Effector CD8-positive, alpha-beta T cell (primary cell): ENCODE measurements around the gene ZNF582.

Experiments used
- DNase-seq: peaks from one replicate; lab custom pipeline; 2025; lab: John Stamatoyannopoulos, UW
- total RNA-seq, 4 experiments: gene quantifications; one replicate each; lab custom pipeline; 2026; lab: John Stamatoyannopoulos, UW

Gene ZNF582
- total RNA-seq = 9.2 to 13.0 (median 10.0) reads per million in 4 experiments

DNA sequence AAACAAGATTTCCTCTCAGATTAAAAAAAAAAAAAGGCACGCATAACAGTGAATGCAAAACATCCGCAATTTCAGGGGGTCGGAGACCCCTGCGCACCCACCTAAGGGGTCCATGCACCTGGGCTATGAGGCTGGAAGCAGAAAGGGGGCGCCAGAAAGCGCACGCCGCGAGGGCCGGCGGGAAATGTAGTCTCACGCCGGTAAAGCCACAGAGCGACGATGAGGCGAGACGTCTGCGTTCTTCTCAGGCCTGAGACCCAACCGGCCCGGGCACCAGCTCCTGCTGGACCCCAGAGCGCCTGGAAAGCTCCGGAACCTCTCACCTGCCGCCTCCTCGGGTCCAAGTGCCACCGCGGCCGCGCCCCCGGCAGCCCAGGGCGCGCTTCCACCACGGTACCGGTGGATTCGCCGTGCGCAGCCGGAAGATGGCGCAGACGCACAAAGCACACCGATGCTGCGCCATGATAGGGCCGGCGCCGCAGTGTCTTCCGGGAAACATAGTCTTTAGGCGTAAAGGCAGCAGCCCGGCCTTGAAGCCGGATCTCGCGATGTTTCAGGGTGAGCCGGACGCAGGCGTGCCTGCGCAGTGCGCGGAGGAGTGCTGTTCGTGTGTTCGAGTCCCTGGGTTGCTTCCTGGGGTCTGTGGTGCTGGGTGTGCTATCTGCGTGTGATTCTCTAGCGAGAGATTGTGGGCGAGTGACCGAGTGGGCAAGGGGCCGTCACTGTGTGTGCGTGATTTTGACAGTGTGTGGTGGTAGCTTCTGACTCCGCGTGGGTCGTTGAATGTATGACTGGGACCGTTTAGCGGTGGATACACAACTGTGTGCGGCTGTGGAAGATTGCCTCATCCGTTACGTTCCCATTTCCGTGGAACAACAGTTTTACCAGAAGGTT is at the start of gene ZNF582:
Gene ZNF582 (minus strand): TSS at position 416 of the 894 bp plus-strand sequence. CDS start 1,782 bp downstream, outside the sequence.
- DNase-seq = peak; percentile 85

DNA sequence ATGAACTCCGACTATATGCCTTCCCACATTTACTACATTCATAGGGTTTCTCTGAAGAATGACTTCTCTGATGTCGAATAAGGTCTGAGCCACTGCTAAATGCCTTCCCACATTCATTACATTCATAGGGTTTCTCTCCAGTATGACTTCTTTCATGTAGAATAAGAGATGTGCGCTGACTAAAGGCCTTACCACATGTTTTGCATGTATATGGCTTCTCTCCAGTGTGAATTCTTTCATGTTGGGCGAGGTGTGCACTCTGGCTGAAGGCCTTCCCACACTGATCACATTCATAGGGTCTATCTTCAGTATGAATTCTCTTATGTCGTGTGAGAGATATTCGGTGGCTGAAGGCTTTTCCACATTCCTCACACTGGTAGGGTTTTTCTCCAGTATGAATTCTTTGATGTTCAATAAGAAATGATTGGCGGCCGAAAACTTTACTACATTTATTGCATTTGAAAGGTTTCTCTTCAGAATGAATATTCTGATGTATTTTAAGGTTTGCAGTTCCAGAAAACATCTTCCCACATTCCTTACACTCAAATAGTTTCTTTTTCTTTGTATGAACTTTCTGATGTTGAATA is 48.0 kb upstream of the ZNF582 start:
- DNase-seq = no peak

DNA sequence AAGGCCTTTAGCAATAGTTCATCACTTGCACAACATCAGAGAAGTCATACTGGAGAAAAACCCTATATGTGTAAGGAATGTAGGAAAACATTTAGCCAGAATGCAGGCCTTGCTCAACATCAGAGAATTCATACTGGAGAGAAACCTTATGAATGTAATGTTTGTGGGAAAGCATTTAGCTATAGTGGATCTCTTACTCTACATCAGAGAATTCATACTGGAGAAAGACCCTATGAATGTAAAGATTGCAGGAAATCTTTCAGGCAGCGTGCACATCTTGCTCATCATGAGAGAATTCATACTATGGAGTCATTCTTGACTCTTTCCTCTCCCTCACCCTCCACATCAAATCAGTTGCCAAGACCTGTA is 30.6 kb upstream of the ZNF582 start:
- DNase-seq = no peak

DNA sequence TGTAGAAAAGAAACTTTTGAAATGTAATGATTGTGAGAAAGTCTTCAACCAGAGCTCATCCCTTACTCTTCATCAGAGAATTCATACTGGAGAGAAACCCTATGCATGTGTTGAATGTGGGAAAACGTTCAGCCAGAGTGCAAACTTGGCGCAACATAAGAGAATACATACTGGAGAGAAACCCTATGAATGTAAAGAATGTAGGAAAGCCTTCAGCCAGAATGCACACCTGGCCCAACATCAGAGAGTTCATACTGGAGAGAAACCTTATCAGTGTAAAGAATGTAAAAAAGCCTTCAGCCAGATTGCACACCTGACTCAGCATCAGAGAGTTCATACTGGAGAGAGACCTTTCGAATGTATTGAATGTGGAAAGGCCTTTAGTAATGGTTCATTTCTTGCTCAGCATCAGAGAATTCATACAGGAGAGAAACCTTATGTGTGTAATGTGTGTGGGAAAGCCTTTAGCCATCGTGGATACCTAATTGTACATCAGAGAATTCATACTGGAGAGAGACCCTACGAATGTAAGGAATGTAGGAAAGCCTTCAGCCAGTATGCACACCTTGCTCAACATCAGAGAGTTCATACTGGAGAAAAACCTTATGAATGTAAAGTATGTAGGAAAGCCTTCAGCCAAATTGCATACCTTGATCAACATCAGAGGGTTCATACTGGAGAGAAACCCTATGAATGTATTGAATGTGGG is 30.1 kb upstream of the ZNF582 start:
- no peak for DNase-seq

DNA sequence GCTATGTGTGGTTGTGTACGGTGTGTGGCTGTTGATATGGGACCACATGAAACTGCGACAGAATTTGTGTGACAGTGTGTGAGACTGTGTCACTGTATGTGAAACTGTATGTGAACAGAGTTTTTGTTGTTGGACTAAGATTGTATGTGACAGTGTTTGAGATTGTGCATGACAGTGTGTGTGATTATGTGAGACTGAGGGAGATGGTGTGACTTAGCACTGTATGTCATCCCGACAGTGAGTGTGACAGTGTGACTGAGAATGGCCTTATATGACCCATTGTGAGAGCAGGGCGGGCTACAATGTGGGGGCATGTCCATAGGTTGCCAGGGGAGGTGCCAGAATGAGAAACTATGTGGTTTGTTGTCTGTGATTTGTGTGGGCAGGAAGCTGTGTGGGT is 11.7 kb upstream of the ZNF582 start:
- DNase-seq = no peak

GRCh38 chr19:56404705-56405056 is 11.3 kb upstream of the ZNF582 start:
- DNase-seq = no peak

DNA sequence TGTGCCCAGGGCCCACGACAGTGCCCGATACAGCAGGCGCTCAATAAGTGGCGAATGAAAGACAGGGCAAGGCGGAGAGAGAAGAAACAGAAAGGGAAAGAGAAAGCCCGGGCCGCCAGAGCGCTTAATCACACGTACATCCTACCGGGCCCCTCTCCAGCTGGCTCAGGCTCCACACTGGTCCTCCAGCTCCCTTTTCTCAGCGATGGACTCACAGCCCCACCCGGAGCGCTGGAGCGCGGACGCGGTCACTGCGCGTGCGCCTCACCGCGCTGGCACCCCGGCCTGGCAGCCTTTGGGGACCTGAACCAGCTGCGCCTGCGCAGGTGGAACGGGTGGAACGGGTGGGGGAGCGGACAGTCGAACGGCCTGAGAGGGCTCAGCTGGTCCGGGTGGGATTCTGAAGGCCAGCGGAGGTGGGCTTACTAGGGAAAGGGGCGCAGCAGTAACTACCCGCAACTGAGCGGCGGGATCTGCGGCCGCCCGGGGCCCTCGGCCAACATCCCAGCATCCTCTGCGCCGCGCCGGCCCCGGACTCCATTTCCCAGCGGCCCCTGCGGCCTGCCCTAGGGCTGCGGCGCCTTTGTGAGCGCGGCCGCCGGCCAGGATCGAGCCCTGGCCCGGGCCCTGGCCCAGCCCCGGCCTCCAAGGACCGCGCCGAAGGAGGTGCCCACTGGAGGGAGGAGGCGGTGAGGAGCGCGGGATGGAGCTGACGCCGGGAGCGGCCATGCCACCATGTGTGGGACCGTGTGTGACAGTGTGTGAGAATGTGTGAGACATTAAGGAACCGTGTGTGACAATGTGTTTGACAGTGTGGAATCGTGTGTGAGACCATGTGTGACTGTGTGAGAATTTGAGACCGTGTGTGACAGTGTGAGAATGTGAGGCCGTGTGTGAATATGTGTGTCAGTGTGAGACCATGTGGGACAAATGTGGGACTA is 10.7 kb upstream of the ZNF582 start, which contains the start of gene ZNF583:
Gene ZNF583 (plus strand): TSS at position 569 of the 941 bp plus-strand sequence. CDS start 2,783 bp downstream, outside the sequence.
- peak; percentile 86 for DNase-seq

DNA sequence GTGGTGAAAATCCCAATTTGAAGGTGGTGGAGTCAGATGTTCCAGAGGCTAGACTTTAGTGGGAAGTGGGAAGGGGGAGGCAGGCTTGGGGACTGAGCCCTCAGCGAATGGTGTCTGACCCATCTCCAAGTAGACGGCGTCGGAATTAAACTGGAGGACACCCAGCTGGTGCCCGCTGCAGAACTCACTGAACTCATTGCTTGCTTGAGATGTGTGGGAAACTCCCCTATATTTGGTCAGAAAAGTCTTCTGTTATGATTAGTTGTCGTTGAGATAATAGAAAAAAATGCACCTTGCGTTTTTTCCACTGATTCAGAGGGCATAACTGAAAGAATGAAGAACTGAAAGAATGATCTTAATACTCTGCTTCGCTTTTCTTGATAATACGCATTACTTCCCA is 9.9 kb upstream of the ZNF582 start:
- DNase-seq = no peak

DNA sequence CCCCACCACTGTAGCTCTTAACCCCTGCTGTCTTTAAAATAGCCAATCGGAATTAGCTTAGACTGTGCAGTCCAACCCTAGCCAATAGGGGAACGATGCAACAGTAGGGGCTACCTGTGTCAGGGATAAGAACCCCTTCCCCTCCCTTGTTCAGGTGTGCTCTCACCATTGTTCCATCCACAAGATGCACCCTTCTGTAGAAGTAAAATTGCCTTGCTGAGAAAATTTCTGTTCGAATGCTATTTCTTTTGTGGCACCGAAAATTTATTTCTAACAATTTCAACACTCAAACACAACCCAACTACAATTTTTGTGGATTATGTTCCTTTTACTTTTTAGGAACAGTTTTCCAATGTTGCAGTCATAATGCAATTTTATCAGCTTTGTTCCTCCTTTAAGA is 7.2 kb upstream of the ZNF582 start:
- no peak for DNase-seq

- DNase-seq = no peak
These were observed 5.5 kb upstream of the ZNF582 start for GRCh38 chr19:56398809-56399208.

DNA sequence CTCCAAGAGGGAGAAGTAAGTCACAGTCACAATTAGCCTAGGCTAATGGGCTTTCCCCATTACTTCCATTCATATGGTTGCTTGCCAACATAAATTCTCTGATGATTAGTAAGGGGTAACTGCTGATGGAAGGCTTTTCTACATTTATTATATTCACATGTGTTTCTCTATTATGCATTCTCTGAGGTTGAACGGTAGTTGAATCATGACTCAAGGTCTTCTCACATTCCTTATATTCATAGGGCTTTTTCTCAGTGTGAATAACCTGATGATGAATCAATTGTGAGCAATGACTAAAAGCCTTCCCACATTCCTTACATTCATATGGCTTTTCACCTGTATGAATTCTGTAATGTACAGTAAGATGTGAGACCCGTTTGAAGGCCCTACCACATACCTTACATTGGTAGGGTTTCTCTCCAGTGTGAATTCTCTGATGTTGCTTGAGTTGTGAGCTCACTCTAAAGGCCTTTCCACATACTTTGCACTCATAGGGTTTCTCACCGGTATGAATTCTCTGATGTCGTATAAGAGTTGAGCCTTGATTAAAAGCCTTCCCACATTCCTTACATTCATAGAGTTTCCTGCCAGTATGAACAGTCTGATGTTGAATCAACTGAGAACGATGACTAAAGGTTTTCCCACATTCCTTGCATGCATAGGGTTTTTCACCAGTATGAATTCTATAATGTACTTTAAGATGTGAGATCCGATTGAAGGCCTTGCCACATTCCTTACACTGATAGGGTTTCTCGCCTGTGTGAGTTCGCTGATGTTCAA is 9.3 kb downstream of the ZNF582 start:
- no peak for DNase-seq

DNA sequence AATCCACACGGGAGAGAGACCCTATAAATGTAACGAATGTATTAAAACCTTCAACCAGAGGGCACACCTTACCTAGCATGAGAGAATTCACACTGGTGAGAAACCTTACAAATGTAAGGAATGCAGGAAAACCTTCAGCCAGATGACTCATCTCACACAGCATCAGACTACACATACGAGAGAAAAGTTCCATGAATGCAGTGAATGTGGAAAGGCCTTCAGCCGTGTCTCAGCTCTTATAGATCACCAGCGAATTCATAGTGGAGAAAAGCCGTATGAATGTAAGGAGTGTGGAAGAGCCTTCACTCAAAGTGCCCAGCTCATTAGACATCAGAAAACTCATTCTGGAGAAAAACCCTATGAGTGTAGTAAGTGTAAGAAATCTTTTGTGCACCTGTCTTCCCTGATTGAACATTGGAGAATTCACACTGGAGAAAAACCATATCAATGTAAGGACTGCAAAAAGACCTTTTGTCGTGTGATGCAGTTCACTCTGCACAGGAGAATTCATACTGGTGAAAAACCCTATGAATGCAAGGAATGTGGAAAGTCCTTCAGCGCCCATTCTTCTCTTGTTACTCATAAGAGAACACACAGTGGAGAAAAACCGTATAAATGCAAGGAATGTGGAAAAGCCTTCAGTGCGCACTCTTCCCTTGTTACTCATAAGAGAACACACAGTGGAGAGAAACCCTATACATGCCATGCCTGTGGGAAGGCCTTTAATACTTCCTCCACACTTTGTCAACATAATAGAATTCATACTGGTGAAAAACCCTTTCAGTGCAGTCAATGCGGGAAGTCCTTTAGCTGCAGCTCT is 16.0 kb downstream of the ZNF582 start:
- DNase-seq = no peak

DNA sequence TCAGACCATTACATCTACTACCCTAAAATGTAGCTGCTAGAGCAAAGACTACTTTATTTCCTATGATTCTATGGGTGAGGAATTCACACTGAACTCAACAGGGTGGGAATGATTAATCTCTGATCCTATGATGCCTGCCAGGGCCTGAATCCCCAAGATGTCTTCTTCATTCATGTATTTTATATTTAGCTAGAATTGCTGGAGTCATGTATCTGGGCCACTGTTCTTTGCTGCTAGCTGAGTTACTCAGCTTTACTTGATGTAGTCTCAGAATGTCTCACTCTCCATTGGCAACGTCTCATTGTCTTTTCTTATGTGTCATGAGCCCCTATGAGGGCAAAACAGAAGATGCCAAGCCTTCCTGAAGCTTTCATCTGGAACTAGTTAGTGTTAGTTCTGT is 21.1 kb downstream of the ZNF582 start:
- no peak for DNase-seq

GRCh38 chr19:56369886-56370676 is 23.3 kb downstream of the ZNF582 start:
- no peak for DNase-seq

DNA sequence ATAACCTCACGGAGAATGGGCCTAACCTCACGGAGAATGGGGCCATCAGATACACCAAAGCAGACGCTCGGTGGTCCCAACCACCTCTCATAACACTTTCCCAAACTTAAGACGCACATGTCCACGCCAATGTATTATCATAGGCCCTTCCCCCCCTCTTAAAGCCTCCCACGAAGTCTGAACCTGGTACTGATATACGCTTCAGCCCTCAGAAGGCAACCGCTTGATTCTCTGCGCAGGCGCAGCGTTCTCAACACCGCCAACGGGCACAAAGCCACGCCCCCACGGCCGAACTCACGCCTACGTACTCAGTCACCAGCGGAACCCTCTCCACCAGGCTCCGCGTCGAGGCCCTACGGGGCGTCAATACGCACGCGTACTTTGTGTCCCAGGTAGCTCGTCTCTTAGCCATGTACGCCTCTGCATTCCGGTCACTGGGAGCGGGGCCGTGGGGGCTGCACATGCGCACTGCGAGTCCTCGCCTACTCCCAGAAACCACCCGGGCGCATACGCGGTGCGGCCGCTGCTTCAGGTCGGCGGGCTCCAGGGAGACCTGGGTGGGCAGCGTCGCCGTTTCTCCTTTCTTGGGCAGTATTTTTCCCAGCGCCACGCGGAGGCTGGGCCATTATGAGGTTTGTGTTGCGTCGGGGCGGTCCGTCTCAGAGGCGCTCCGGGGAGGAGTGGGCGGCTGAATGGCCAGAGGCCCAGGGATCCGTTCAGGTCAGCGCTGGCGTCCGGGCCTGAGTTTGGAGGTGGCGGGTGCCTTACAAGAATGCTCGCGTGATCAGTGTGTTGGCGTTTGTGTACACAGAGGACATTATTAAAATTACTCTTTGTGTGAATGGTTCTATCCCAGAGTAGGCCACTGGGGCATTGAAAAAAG is 25.3 kb downstream of the ZNF582 start:
- DNase-seq = peak; percentile 73

DNA sequence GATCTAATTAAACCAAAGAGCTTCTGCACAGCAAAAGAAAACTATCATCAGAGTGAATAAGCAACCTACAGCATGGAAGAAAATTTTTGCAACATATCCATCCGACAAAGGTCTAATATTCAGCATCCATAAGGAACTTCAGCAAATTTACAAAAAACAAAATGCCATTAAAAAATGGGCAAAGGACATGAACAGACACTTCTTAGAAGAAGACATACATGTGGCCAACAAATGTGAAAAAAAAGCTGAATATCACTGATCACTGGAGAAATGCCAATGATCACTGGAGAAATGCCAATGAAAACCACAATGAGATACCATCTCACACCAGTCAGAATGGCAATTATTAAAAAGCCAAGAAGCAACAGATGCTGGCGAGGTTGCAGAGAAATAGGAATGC is 32.5 kb downstream of the ZNF582 start:
- DNase-seq = no peak

GRCh38 chr19:56356944-56357343 is 36.4 kb downstream of the ZNF582 start:
- no peak for DNase-seq

DNA sequence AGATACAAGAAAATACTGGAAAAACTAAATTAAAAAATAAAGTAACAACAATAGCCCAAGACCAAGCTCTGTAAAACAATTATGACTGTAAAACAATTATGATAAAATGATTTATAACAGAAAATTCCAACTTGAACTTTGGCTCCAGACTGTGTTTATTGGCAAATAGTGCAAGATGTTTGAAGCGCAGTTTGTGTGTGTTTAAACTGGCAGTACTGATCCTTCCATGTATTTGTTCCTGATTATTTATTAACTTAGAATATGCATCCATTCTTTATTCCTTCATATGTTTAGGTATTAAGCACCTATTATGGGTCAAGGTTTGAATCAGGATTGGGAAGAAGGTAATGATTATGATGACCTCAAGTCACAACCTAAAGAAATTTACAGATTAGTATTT is 37.8 kb downstream of the ZNF582 start:
- DNase-seq = no peak
